NOMO-1 treated with dmso at 0.1 percent for 144 hours (cell line): Measurements from ENCODE around the gene IYD.
"Not testable (repeated sequence)": the region's sequence is repeated elsewhere in the genome, so short reads cannot be mapped to it uniquely, and the experiment has no call there.

Experiments used
- DNase-seq: peaks from one replicate; lab custom pipeline; 2025; ENCODE audit not compliant: unreplicated experiment; lab: John Stamatoyannopoulos, UW

The IYD gene

GRCh38 chr6:150427037-150427602 lies 58.3 kb downstream of the IYD start:
- no peak for DNase-seq

GRCh38 chr6:150427843-150428242 lies 59.0 kb downstream of the IYD start:
- no peak for DNase-seq

GRCh38 chr6:150430815-150431214 lies 62.0 kb downstream of the IYD start:
- no peak for DNase-seq

GRCh38 chr6:150435360-150435759 lies 66.5 kb downstream of the IYD start:
- no peak for DNase-seq

- no peak for DNase-seq
Measured at GRCh38 chr6:150435832-150436231, 67.0 kb downstream of the IYD start.

- DNase-seq: no peak
Measured at GRCh38 chr6:150439373-150439772, 70.6 kb downstream of the IYD start.

GRCh38 chr6:150443621-150444020 lies 74.8 kb downstream of the IYD start:
- no peak for DNase-seq

- no peak for DNase-seq
Measured at GRCh38 chr6:150444308-150444707, 75.5 kb downstream of the IYD start.

- DNase-seq: no peak
Measured at GRCh38 chr6:150445486-150445885, 76.7 kb downstream of the IYD start.

GRCh38 chr6:150448221-150448620 lies 79.4 kb downstream of the IYD start:
- DNase-seq: no peak

- DNase-seq: not testable (repeated sequence)
Measured at GRCh38 chr6:150449055-150449454, 80.2 kb downstream of the IYD start.

- DNase-seq: no peak
Measured at GRCh38 chr6:150450918-150451317, 82.1 kb downstream of the IYD start.

- DNase-seq: no peak
Measured at GRCh38 chr6:150451807-150452427, 83.1 kb downstream of the IYD start.

GRCh38 chr6:150452428-150453243 lies 83.8 kb downstream of the IYD start:
- DNase-seq: no peak

- no peak for DNase-seq
Measured at GRCh38 chr6:150453357-150453756, 84.5 kb downstream of the IYD start.
